ENCODE measurements around the gene UBR1.
A peak's percentile ranks its signal among the peaks of the same experiment; 100 is the strongest.

The UBR1 gene

GRCh38 chr15:43106486-43106829 is 620 bp upstream of the UBR1 start:
- no peak for DNase-seq (ENCODE audit: low spot score)

- DNase-seq (ENCODE audit: low spot score), result peak; percentile 31
Observed at GRCh38 chr15:43105077-43105736, 631 bp downstream of the UBR1 start.

GRCh38 chr15:43104426-43104825 is 1.4 kb downstream of the UBR1 start:
- peak; percentile 16 for DNase-seq (ENCODE audit: low spot score)

GRCh38 chr15:43103907-43104306 is 1.9 kb downstream of the UBR1 start:
- no peak for DNase-seq (ENCODE audit: low spot score)

GRCh38 chr15:43102187-43102586 is 3.7 kb downstream of the UBR1 start:
- DNase-seq (ENCODE audit: low spot score), result no peak

- no peak for DNase-seq (ENCODE audit: low spot score)
Observed at GRCh38 chr15:43100971-43101370, 4.9 kb downstream of the UBR1 start.

- no peak for DNase-seq (ENCODE audit: low spot score)
Observed at GRCh38 chr15:43099105-43099845, 6.6 kb downstream of the UBR1 start.

- no peak for DNase-seq (ENCODE audit: low spot score)
Observed at GRCh38 chr15:43096411-43096810, 9.4 kb downstream of the UBR1 start.

- no peak for DNase-seq (ENCODE audit: low spot score)
Observed at GRCh38 chr15:43095708-43096347, 10.0 kb downstream of the UBR1 start.

- DNase-seq (ENCODE audit: low spot score), result no peak
Observed at GRCh38 chr15:43095243-43095642, 10.6 kb downstream of the UBR1 start.

- no peak for DNase-seq (ENCODE audit: low spot score)
Observed at GRCh38 chr15:43094416-43095030, 11.3 kb downstream of the UBR1 start.

- no peak for DNase-seq (ENCODE audit: low spot score)
Observed at GRCh38 chr15:43093026-43093425, 12.8 kb downstream of the UBR1 start.

- DNase-seq (ENCODE audit: low spot score), result no peak
Observed at GRCh38 chr15:43091859-43092258, 14.0 kb downstream of the UBR1 start.

- no peak for DNase-seq (ENCODE audit: low spot score)
Observed at GRCh38 chr15:43086551-43086950, 19.3 kb downstream of the UBR1 start.

GRCh38 chr15:43085921-43086320 is 19.9 kb downstream of the UBR1 start:
- no peak for DNase-seq (ENCODE audit: low spot score)

- DNase-seq (ENCODE audit: low spot score), result no peak
Observed at GRCh38 chr15:43082509-43082908, 23.3 kb downstream of the UBR1 start.

GRCh38 chr15:43081283-43081682 is 24.6 kb downstream of the UBR1 start:
- DNase-seq (ENCODE audit: low spot score), result no peak

GRCh38 chr15:43071451-43071850 is 34.4 kb downstream of the UBR1 start:
- DNase-seq (ENCODE audit: low spot score), result no peak

GRCh38 chr15:43070893-43071292 is 34.9 kb downstream of the UBR1 start:
- no peak for DNase-seq (ENCODE audit: low spot score)

GRCh38 chr15:43070249-43070648 is 35.6 kb downstream of the UBR1 start:
- no peak for DNase-seq (ENCODE audit: low spot score)

GRCh38 chr15:43067717-43068461 is 37.9 kb downstream of the UBR1 start:
- peak; percentile 41 for DNase-seq (ENCODE audit: low spot score)

GRCh38 chr15:43056696-43057095 is 49.1 kb downstream of the UBR1 start:
- no peak for DNase-seq (ENCODE audit: low spot score)
